IMR-90 (cell line): ENCODE data around the gene FOLH1. TPM values are rescaled to one million over a fixed set of nuclear protein-coding genes. Genes with fewer than 3 reads are reported as not detected.
"Not testable (repeated sequence)": the region's sequence is repeated elsewhere in the genome, so short reads cannot be mapped to it uniquely, and the experiment has no call there.

ENCODE experiments used
- ATAC-seq: fragments of 200-7000 bp; cut with Tn5 transposase; 2 replicates; pipeline ENCODE4 v1.9.1; 2020; ENCODE audit warnings: low read depth, mild to moderate bottlenecking, moderate library complexity
- BruUV-seq: library from RNA; stranded (reverse); fragments of 400-500 nt; replicated peaks from 2 replicates; lab custom pipeline; 2021; lab: Mats Ljungman, UMichigan
- CTCF ChIA-PET: fragments of 300-600 bp; formaldehyde crosslinking; extraction: SDS; loops from one replicate; lab custom pipeline; 2021; ENCODE audit warnings: antibody characterized with exemption; lab: Yijun Ruan, JAX
- POLR2A ChIA-PET: fragments of 300-600 bp; sonication (Branson Sonifier 250); formaldehyde crosslinking; loops from one replicate; lab custom pipeline; 2022; ENCODE audit warnings: antibody characterized with exemption; ENCODE audit not compliant: unreplicated experiment; lab: Charles Lee
- DNase-seq: peaks from one replicate; pipeline ENCODE4 v3.0.0; 2013
- H2AFZ ChIP-seq: replicated peaks from 2 replicates; pipeline ENCODE3; 2013; ENCODE audit warnings: low read length, mild to moderate bottlenecking; ENCODE audit not compliant: poor library complexity
- H2AK5ac ChIP-seq: 2 replicates; pipeline ENCODE4 v1.6.1; 2013; ENCODE audit warnings: low read depth, low read length, inconsistent platforms
- H2AK9ac ChIP-seq: replicated peaks from 2 replicates; pipeline ENCODE3; 2013; ENCODE audit warnings: mild to moderate bottlenecking, low read depth, low read length, moderate library complexity; ENCODE audit not compliant: poor library complexity
- H2BK120ac ChIP-seq: 2 replicates; pipeline ENCODE4 v1.6.1; 2013; ENCODE audit warnings: low read depth, low read length, inconsistent platforms
- H2BK15ac ChIP-seq: 3 replicates; pipeline ENCODE4 v1.6.1; 2013; ENCODE audit warnings: low read depth, low read length, inconsistent platforms
- H2BK20ac ChIP-seq: 2 replicates; pipeline ENCODE4 v1.6.1; 2013; ENCODE audit warnings: low read depth, mild to moderate bottlenecking, inconsistent platforms, low read length, moderate library complexity
- H2BK5ac ChIP-seq: 2 replicates; pipeline ENCODE4 v1.6.1; 2013; ENCODE audit warnings: mild to moderate bottlenecking, low read depth, low read length, inconsistent platforms; ENCODE audit not compliant: poor library complexity, severe bottlenecking
- H3K14ac ChIP-seq: replicated peaks from 2 replicates; pipeline ENCODE4 v1.6.1; 2013; ENCODE audit warnings: low read depth, low read length, inconsistent platforms
- H3K18ac ChIP-seq: 2 replicates; pipeline ENCODE4 v1.6.1; 2013; ENCODE audit warnings: low read depth, low read length, control low read depth
- H3K23ac ChIP-seq: 2 replicates; pipeline ENCODE4 v1.6.1; 2013; ENCODE audit warnings: low read depth, low read length, inconsistent platforms
- H3K27ac ChIP-seq: 2 replicates; pipeline ENCODE4 v1.5.1; 2013; ENCODE audit warnings: mild to moderate bottlenecking, control low read depth, low read length; ENCODE audit not compliant: insufficient read depth
- H3K27me3 ChIP-seq: 2 replicates; pipeline ENCODE4 v1.6.1; 2013; ENCODE audit warnings: low read length; ENCODE audit not compliant: control insufficient read depth, insufficient read depth
- H3K36me3 ChIP-seq: 2 replicates; pipeline ENCODE4 v1.6.1; 2013; ENCODE audit warnings: low read length, mixed read lengths; ENCODE audit not compliant: control insufficient read depth, insufficient read depth
- H3K4ac ChIP-seq: 2 replicates; pipeline ENCODE4 v1.6.1; 2013; ENCODE audit warnings: low read depth, low read length, inconsistent platforms
- H3K4me1 ChIP-seq: 2 replicates; pipeline ENCODE4 v1.6.1; 2013; ENCODE audit warnings: low read length, mixed read lengths; ENCODE audit not compliant: control insufficient read depth, insufficient read depth
- H3K4me2 ChIP-seq: 2 replicates; pipeline ENCODE4 v1.6.1; 2013; ENCODE audit warnings: low read depth, mild to moderate bottlenecking, control low read depth, low read length, moderate library complexity
- H3K4me3 ChIP-seq: 2 replicates; pipeline ENCODE4 v1.5.1; 2013; ENCODE audit warnings: low read depth, mild to moderate bottlenecking, control low read depth, low read length, moderate library complexity; ENCODE audit not compliant: insufficient read depth
- H3K56ac ChIP-seq: 2 replicates; pipeline ENCODE4 v1.6.1; 2013; ENCODE audit warnings: low read length, inconsistent platforms; ENCODE audit not compliant: insufficient read depth; ENCODE audit errors: extremely low read depth
- H3K79me1 ChIP-seq, 2 experiments: 2 replicates each; pipeline ENCODE4 v1.6.1; 2013; ENCODE audit warnings: low read length in 2 of 2, inconsistent platforms in 1 of 2, low read depth in 1 of 2
- H3K9ac ChIP-seq: 2 replicates; pipeline ENCODE4 v1.6.1; 2013; ENCODE audit warnings: low read depth, low read length, control low read depth
- H3K9me1 ChIP-seq: 2 replicates; pipeline ENCODE4 v1.6.1; 2013; ENCODE audit warnings: low read length, inconsistent platforms; ENCODE audit not compliant: insufficient read depth
- H3K9me3 ChIP-seq: 2 replicates; pipeline ENCODE4 v1.6.1; 2013; ENCODE audit warnings: low read length; ENCODE audit not compliant: control insufficient read depth, insufficient read depth
- H4K20me1 ChIP-seq: 2 replicates; pipeline ENCODE4 v1.6.1; 2013; ENCODE audit warnings: low read length, inconsistent platforms; ENCODE audit not compliant: insufficient read depth
- H4K5ac ChIP-seq: 2 replicates; pipeline ENCODE4 v1.6.1; 2013; ENCODE audit warnings: mild to moderate bottlenecking, low read depth, low read length, control low read depth
- H4K8ac ChIP-seq, 2 experiments: 2 replicates each; pipeline ENCODE4 v1.6.1; 2013; ENCODE audit warnings: low read depth in 2 of 2, low read length in 2 of 2, control low read depth in 1 of 2, inconsistent platforms in 1 of 2
- H4K91ac ChIP-seq: 2 replicates; pipeline ENCODE4 v1.6.1; 2013; ENCODE audit warnings: low read depth, low read length, inconsistent platforms; ENCODE audit not compliant: insufficient read depth
- WGBS, 2 experiments: methylation state at CpG; one replicate each; pipeline versions ENCODE4 v1.1.5 to v1.1.7; 2013; ENCODE audit warnings: missing lambda C conversion rate in 2 of 2; ENCODE audit not compliant: insufficient read length in 1 of 2; ENCODE audit errors: extremely low coverage in 2 of 2; 5-methylcytosine and 5-hydroxymethylcytosine counted together
- dilution Hi-C: fragments of 300-500 bp; cut with HindIII; formaldehyde crosslinking; loops from one replicate; pipeline ENCODE4 v1.14.3; 2018; ENCODE audit warnings: low sequenced_read_pairs; ENCODE audit not compliant: unreplicated experiment
- in situ Hi-C: fragments of 300-500 bp; cut with MboI; formaldehyde crosslinking; loops from 3 replicates; pipeline ENCODE4 v1.14.3; 2019; ENCODE audit warnings: low sequenced_read_pairs, inconsistent platforms, mixed read lengths
- intact Hi-C: fragments of 100-400 bp; cut with micrococcal nuclease; formaldehyde crosslinking; loops from 2 replicates; pipeline ENCODE4 v1.10.0; 2022
- polyA plus RNA-seq, 3 experiments: library from polyadenylated mRNA; depleted of rRNA; stranded (reverse); fragments of >200 nt; gene quantifications; 2 replicates each; pipeline ENCODE4 v1.2.3, GENCODE V29; 2012; ENCODE audit warnings: low replicate concordance in 1 of 3
- total RNA-seq: library from RNA; depleted of rRNA; stranded (reverse); fragments of >200 nt; gene quantifications from 2 replicates; pipeline ENCODE4 v1.2.3, GENCODE V29; 2012

The FOLH1 gene
- total and polyA plus RNA-seq, 2 of the 4 experiments (the other 2 are of a cell fraction), result not detected

DNA sequence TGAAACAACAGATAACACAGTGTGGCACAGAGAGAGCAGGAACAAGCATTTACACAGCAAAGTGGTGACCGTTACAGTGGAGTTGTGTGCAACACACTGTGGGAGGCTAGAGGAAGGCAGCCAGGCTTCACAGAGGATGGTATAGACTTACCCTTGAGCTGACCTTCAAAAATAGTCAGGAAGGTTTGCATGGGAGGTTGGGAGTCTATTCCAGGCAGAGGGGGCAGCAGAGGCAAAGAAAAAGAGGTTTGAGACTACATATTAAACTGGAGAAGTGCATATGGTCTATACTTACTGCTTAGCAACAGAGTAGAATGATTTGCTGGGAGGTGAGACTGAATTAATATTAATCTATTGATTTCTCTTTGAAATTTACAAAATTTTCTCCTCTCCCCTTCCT is 22.1 kb upstream of the FOLH1 start:
- in situ Hi-C loops, result not testable (repeated sequence)

GRCh38 chr11:49230001-49230400 is 21.6 kb upstream of the FOLH1 start:
- H2BK5ac ChIP-seq, H3K27me3 ChIP-seq, ATAC-seq, H3K4me3 ChIP-seq, H3K36me3 ChIP-seq, H3K4ac ChIP-seq, H4K91ac ChIP-seq, H3K4me2 ChIP-seq, H4K5ac ChIP-seq, H3K18ac ChIP-seq, H3K27ac ChIP-seq, H3K14ac ChIP-seq, H3K4me1 ChIP-seq, H3K9me1 ChIP-seq, H2AK9ac ChIP-seq, POLR2A ChIA-PET, dilution Hi-C loops, CTCF ChIA-PET, H2AK5ac ChIP-seq, H4K20me1 ChIP-seq, H3K79me1 ChIP-seq, H3K9ac ChIP-seq, intact Hi-C loops, H2BK15ac ChIP-seq, in situ Hi-C loops, H3K23ac ChIP-seq, H4K8ac ChIP-seq, BruUV-seq, DNase-seq, H3K56ac ChIP-seq, H2AFZ ChIP-seq, H2BK120ac ChIP-seq, H2BK20ac ChIP-seq, H3K9me3 ChIP-seq: not testable (repeated sequence)
- no CpG with 5 or more reads among the region's 3 CpGs for WGBS, 2 experiments

More for the DNA sequence above, 22.1 kb upstream of the FOLH1 start:
- ATAC-seq, CTCF ChIA-PET, H3K4me2 ChIP-seq, H3K4me1 ChIP-seq, H4K8ac ChIP-seq, H3K9me1 ChIP-seq, H3K4ac ChIP-seq, BruUV-seq, H4K91ac ChIP-seq, H2AK5ac ChIP-seq, H2BK120ac ChIP-seq, DNase-seq, H4K20me1 ChIP-seq, H3K27ac ChIP-seq, H3K56ac ChIP-seq, H3K18ac ChIP-seq, H2AFZ ChIP-seq, H2BK20ac ChIP-seq, H3K4me3 ChIP-seq, H3K14ac ChIP-seq, H3K9me3 ChIP-seq, H3K36me3 ChIP-seq, H3K79me1 ChIP-seq, POLR2A ChIA-PET, H4K5ac ChIP-seq, H2BK15ac ChIP-seq, H2BK5ac ChIP-seq, H2AK9ac ChIP-seq, H3K9ac ChIP-seq, H3K23ac ChIP-seq, H3K27me3 ChIP-seq, dilution Hi-C loops, intact Hi-C loops: not testable (repeated sequence)
- WGBS, 2 experiments, result no CpG with 5 or more reads among the region's 1 CpG
